GM12872 (cell line): ENCODE measurements around the gene ADRM1.

Source experiments
- TF ChIP-seq, protein P1 (sequence below): IDR thresholded peaks from 3 replicates; pipeline ENCODE4 v1.5.1; 2011; ENCODE audit warnings: low read depth, mild to moderate bottlenecking, low read length, moderate library complexity; ENCODE audit not compliant: insufficient read depth

ADRM1 gene

GRCh38 chr20:62263396-62263795, 39.4 kb upstream of the ADRM1 start:
- TF ChIP-seq, protein P1, sequence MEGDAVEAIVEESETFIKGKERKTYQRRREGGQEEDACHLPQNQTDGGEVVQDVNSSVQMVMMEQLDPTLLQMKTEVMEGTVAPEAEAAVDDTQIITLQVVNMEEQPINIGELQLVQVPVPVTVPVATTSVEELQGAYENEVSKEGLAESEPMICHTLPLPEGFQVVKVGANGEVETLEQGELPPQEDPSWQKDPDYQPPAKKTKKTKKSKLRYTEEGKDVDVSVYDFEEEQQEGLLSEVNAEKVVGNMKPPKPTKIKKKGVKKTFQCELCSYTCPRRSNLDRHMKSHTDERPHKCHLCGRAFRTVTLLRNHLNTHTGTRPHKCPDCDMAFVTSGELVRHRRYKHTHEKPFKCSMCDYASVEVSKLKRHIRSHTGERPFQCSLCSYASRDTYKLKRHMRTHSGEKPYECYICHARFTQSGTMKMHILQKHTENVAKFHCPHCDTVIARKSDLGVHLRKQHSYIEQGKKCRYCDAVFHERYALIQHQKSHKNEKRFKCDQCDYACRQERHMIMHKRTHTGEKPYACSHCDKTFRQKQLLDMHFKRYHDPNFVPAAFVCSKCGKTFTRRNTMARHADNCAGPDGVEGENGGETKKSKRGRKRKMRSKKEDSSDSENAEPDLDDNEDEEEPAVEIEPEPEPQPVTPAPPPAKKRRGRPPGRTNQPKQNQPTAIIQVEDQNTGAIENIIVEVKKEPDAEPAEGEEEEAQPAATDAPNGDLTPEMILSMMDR, result no peak

DNA sequence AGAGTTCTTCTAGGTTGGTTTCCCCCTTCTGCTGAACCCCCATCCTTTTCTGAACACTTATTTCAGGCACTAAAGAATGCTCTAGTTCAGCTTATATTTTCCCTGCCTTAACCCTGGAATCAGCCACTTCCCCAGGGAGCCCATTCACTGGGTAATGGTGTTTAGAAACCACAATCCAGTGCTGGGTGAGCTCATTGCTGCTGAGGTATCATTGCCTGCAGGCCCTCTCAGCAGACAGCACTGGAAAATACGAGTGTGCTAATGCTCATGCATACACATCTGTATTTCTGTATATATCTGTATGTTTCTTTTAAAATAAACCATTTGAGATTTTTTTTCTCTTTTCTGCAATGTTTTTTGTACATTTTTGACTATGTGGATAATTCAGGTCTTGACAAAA, 37.4 kb upstream of the ADRM1 start:
- TF ChIP-seq, protein P1, result no peak

GRCh38 chr20:62266340-62266739, 36.5 kb upstream of the ADRM1 start:
- TF ChIP-seq, protein P1, result no peak

DNA sequence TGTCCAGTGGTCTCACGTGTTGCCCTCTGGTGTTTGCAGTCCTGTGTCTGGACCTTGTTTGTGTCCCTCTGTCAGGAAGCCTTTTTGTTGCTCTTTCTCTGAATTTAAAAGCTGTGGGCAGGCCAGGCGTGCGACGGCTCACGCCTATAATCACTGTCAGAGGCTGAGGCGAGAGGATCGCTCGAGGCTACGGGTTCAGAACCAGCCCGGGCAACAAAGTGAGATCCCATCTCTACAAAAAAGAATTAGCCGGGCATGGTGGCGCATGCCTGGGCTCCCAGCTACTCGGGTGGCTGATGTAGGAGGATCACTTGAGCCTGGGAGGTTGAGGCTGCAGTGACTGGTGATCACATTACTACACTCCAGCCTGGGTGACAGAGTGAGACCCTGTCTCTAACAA, 35.9 kb upstream of the ADRM1 start:
- TF ChIP-seq, protein P1, result no peak

DNA sequence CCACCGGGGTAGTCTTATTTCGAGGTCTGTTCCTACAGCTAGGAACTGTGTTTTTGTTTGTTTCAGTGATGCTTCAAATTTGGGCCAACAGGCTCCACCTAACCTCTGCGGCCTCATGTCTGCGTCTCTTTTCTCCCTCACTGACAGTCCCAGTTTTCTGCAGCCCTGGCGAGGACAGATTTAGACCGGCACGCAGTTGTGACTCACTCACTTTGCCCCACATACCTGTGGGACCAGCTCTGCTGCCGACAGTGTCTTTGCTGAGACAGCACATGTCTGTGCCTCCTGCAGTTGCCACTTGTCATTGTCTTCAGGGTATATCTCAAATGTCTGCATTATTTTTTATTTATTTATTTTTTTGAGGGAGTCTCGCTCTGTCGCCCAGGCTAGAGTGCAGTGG, 35.3 kb upstream of the ADRM1 start:
- TF ChIP-seq, protein P1, result no peak

GRCh38 chr20:62268228-62268900, 34.4 kb upstream of the ADRM1 start:
- TF ChIP-seq, protein P1, result no peak

DNA sequence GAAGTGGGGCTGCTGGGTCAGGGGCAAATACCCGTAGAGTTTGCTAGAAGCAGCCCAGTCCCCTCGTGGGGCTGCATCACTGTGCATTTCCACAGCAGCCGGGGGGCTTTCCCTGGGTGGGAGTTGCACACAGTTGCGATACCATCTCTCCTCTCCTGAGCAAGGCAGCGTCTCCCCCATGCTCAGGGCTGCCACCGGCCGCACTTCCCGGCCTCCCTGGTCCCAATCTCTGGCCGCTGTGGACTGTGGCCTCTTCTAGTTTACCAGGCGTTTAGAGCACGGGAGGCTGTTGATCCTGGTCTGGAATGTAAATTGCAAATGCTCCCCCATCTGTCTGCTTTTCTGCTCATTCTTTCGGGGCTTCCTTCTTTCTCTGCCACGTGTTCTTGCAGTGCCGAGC, 33.4 kb upstream of the ADRM1 start:
- TF ChIP-seq, protein P1, result no peak
